ENCODE results near the gene LPIN1.

- TF ChIP-seq POLR2AphosphoS5 (IDR thresholded peaks at IDR 0.05) (no peak), POLR2A (IDR thresholded peaks at IDR 0.05) (no peak), CTCF (IDR thresholded peaks at IDR 0.05) (no peak)
Measured at GRCh38 chr2:11865378-11865777, 118.9 kb downstream of the LPIN1 start.
